Neural progenitor cell (in vitro differentiated cells): ENCODE results near the gene ADGRV1. TPM values are rescaled to one million over a fixed set of nuclear protein-coding genes. Genes with fewer than 3 reads are reported as not detected.
A peak's percentile ranks its signal among the peaks of the same experiment; 100 is the strongest.

Experiments used
- DNase-seq: peaks from one replicate; pipeline ENCODE4 v3.0.0-alpha.2; 2016; ENCODE audit warnings: low spot score
- H2AFZ ChIP-seq: fragments of 200-600 bp; sonication (generic); replicated peaks from 2 replicates; pipeline ENCODE4 v1.6.1; 2016; ENCODE audit warnings: antibody characterized with exemption
- H3F3A ChIP-seq: fragments of 200-600 bp; sonication (generic); 2 replicates; pipeline ENCODE4 v1.6.1; 2016; ENCODE audit warnings: antibody characterized with exemption, low read depth
- H3K27ac ChIP-seq: fragments of 200-600 bp; sonication (generic); 2 replicates; pipeline ENCODE4 v1.5.1; 2016; ENCODE audit warnings: mild to moderate bottlenecking
- H3K27me3 ChIP-seq: fragments of 200-600 bp; sonication (generic); 2 replicates; pipeline ENCODE4 v1.6.1; 2016; ENCODE audit warnings: mild to moderate bottlenecking, moderate library complexity
- H3K36me3 ChIP-seq: fragments of 200-600 bp; sonication (generic); 2 replicates; pipeline ENCODE4 v1.5.1; 2016
- H3K4me1 ChIP-seq: fragments of 200-600 bp; sonication (generic); 2 replicates; pipeline ENCODE4 v1.6.1; 2016; ENCODE audit warnings: mixed run types
- H3K4me2 ChIP-seq: fragments of 200-600 bp; sonication (generic); 2 replicates; pipeline ENCODE4 v1.6.1; 2016
- H3K4me3 ChIP-seq: fragments of 200-600 bp; sonication (generic); 2 replicates; pipeline ENCODE4 v1.5.1; 2016
- H3K79me2 ChIP-seq: fragments of 200-600 bp; sonication (generic); 2 replicates; pipeline ENCODE4 v1.6.1; 2016; ENCODE audit warnings: low read depth
- H3K9ac ChIP-seq: fragments of 200-600 bp; sonication (generic); 2 replicates; pipeline ENCODE4 v1.6.1; 2016
- H3K9me3 ChIP-seq: fragments of 200-600 bp; sonication (generic); 2 replicates; pipeline ENCODE4 v1.5.1; 2016; ENCODE audit warnings: low read depth
- H4K20me1 ChIP-seq: fragments of 200-600 bp; sonication (generic); 2 replicates; pipeline ENCODE4 v1.6.1; 2016; ENCODE audit warnings: low read depth
- H3K27ac Mint-ChIP-seq: 3 replicates; pipeline ENCODE4 v1.8.0; 2021; ENCODE audit warnings: mixed read lengths
- H3K27me3 Mint-ChIP-seq: 2 replicates; pipeline ENCODE4 v1.8.0; 2022; ENCODE audit warnings: low read depth, mild to moderate bottlenecking, inconsistent platforms, moderate library complexity, mixed read lengths; ENCODE audit not compliant: insufficient read depth
- H3K36me3 Mint-ChIP-seq: 3 replicates; pipeline ENCODE4 v1.8.0; 2021; ENCODE audit warnings: mixed read lengths
- H3K4me1 Mint-ChIP-seq: 3 replicates; pipeline ENCODE4 v1.8.0; 2021; ENCODE audit warnings: mixed read lengths
- H3K4me3 Mint-ChIP-seq: 3 replicates; pipeline ENCODE4 v1.8.0; 2021; ENCODE audit warnings: mild to moderate bottlenecking, moderate library complexity, mixed read lengths
- H3K9me3 Mint-ChIP-seq: 3 replicates; pipeline ENCODE4 v1.8.0; 2020; ENCODE audit warnings: mixed read lengths
- CTCF ChIP-seq: fragments of 200-600 bp; sonication (generic); IDR thresholded peaks from 2 replicates; pipeline ENCODE4 v1.5.1; 2017; ENCODE audit warnings: antibody characterized with exemption, mild to moderate bottlenecking
- EZH2 ChIP-seq: fragments of 200-600 bp; sonication (generic); IDR thresholded peaks from 2 replicates; pipeline ENCODE4 v1.6.1; 2017; ENCODE audit warnings: antibody characterized with exemption, mild to moderate bottlenecking, moderate library complexity
- EZH2phosphoT487 ChIP-seq: fragments of 200-600 bp; sonication (generic); IDR thresholded peaks from 2 replicates; pipeline ENCODE4 v1.6.1; 2017; ENCODE audit warnings: antibody characterized with exemption
- total RNA-seq: library from RNA; depleted of rRNA; stranded (reverse); fragments of >200 nt; gene quantifications from 2 replicates; pipeline ENCODE4 v1.2.3, GENCODE V29; 2015; ENCODE audit warnings: low replicate concordance

The ADGRV1 gene
- total RNA-seq, 1 donor from 2014 or later = 151 TPM

GRCh38 chr5:90888511-90889324 is 330.1 kb downstream of the ADGRV1 start:
- Histone ChIP-seq H4K20me1 (no peaks in the 10 kb centered on the region), H3K27ac (no peak overlapping the region), H3K4me3 (no peak overlapping the region), H3K4me1 (peaks cover 19% of the 10 kb centered on the region), H3K27me3 (no peaks in the 10 kb centered on the region), H3F3A (no peaks in the 10 kb centered on the region), H3K9ac (no peak overlapping the region), H3K36me3 (no peaks in the 10 kb centered on the region), H3K9me3 (no peaks in the 10 kb centered on the region), H2AFZ (no peak overlapping the region), H3K79me2 (no peaks in the 10 kb centered on the region), H3K4me2 (peak overlapping the region; percentile 14)
- Mint-ChIP-seq H3K27me3 (no peaks in the 10 kb centered on the region), H3K36me3 (peaks cover 5% of the 10 kb centered on the region), H3K27ac (no peak overlapping the region), H3K4me3 (no peak overlapping the region), H3K4me1 (peaks cover under 1% of the 10 kb centered on the region), H3K9me3 (no peaks in the 10 kb centered on the region)
- TF ChIP-seq CTCF (no peak), EZH2 (no peak)
- no peak for DNase-seq

- H3K4me3 ChIP-seq = no peak overlapping the region
- peak overlapping the region; percentile 14 for H3K4me2 ChIP-seq
- no peak overlapping the region for H2AFZ ChIP-seq
Measured at GRCh38 chr5:90889325-90889600, 330.7 kb downstream of the ADGRV1 start.

GRCh38 chr5:90890180-90890579 is 331.6 kb downstream of the ADGRV1 start:
- Histone ChIP-seq H3K27ac (no peak overlapping the region), H3K27me3 (no peaks in the 10 kb centered on the region), H3K36me3 (no peaks in the 10 kb centered on the region), H3K4me1 (peaks cover 19% of the 10 kb centered on the region), H4K20me1 (no peaks in the 10 kb centered on the region), H3K4me2 (peak overlapping the region; percentile 10), H3K4me3 (no peak overlapping the region), H3K79me2 (no peaks in the 10 kb centered on the region), H3K9me3 (no peaks in the 10 kb centered on the region), H3F3A (no peaks in the 10 kb centered on the region), H3K9ac (no peak overlapping the region), H2AFZ (no peak overlapping the region)
- Mint-ChIP-seq H3K4me1 (peaks cover 10% of the 10 kb centered on the region), H3K27me3 (no peaks in the 10 kb centered on the region), H3K9me3 (no peaks in the 10 kb centered on the region), H3K4me3 (no peak overlapping the region), H3K36me3 (peaks cover 3% of the 10 kb centered on the region), H3K27ac (no peak overlapping the region)
- no peak for TF ChIP-seq EZH2phosphoT487
- TF ChIP-seq EZH2 = no peak
- TF ChIP-seq CTCF = no peak
- peak; percentile 12 for DNase-seq

More at GRCh38 chr5:90889325-90889600, 330.7 kb downstream of the ADGRV1 start:
- Mint-ChIP-seq H3K27me3 (no peaks in the 10 kb centered on the region), H3K4me1 (peaks cover 6% of the 10 kb centered on the region), H3K36me3 (peaks cover 3% of the 10 kb centered on the region), H3K9me3 (no peaks in the 10 kb centered on the region), H3K4me3 (no peak overlapping the region), H3K27ac (no peak overlapping the region)
- H3K9me3 ChIP-seq = no peaks in the 10 kb centered on the region
- H3K9ac ChIP-seq = no peak overlapping the region
- H3K27me3 ChIP-seq = no peaks in the 10 kb centered on the region
- no peaks in the 10 kb centered on the region for H4K20me1 ChIP-seq
- peaks cover 19% of the 10 kb centered on the region for H3K4me1 ChIP-seq
- no peak overlapping the region for H3K27ac ChIP-seq
- no peak for DNase-seq
- no peaks in the 10 kb centered on the region for H3K36me3 ChIP-seq
- H3F3A ChIP-seq = no peaks in the 10 kb centered on the region
- TF ChIP-seq EZH2 (no peak), EZH2phosphoT487 (no peak)
- no peaks in the 10 kb centered on the region for H3K79me2 ChIP-seq

GRCh38 chr5:90894866-90895420 is 336.3 kb downstream of the ADGRV1 start:
- Mint-ChIP-seq H3K4me1 (peaks cover 10% of the 10 kb centered on the region), H3K9me3 (no peaks in the 10 kb centered on the region), H3K4me3 (no peak overlapping the region), H3K36me3 (peaks cover 2% of the 10 kb centered on the region), H3K27me3 (no peaks in the 10 kb centered on the region), H3K27ac (no peak overlapping the region)
- Histone ChIP-seq H3K36me3 (no peaks in the 10 kb centered on the region), H3K9me3 (no peaks in the 10 kb centered on the region), H3K27ac (no peak overlapping the region), H3K4me3 (no peak overlapping the region), H3K79me2 (no peaks in the 10 kb centered on the region), H3K27me3 (no peaks in the 10 kb centered on the region), H3K4me2 (no peak overlapping the region), H3K4me1 (peaks cover 5% of the 10 kb centered on the region), H3F3A (no peaks in the 10 kb centered on the region), H4K20me1 (no peaks in the 10 kb centered on the region), H3K9ac (no peak overlapping the region), H2AFZ (no peak overlapping the region)
- DNase-seq = no peak
- no peak for TF ChIP-seq EZH2
- no peak for TF ChIP-seq CTCF
- no peak for TF ChIP-seq EZH2phosphoT487
